HCT116 (cell line): ENCODE results near the gene SND1. TPM values are rescaled to one million over a fixed set of nuclear protein-coding genes. Genes with fewer than 3 reads are reported as not detected.

Experiments
- ATAC-seq: fragments of 200-7000 bp; cut with Tn5 transposase; 2 replicates; pipeline ENCODE4 v1.9.1; 2020; ENCODE audit warnings: mild to moderate bottlenecking, moderate library complexity
- BruUV-seq: library from RNA; stranded (reverse); fragments of 400-500 nt; replicated peaks from 2 replicates; lab custom pipeline; 2021; lab: Mats Ljungman, UMichigan
- CTCF ChIA-PET: fragments of 300-600 bp; sonication (Branson Sonifier 250); formaldehyde crosslinking; loops from one replicate; lab custom pipeline; 2021; ENCODE audit warnings: antibody characterized with exemption; lab: Charles Lee
- POLR2A ChIA-PET: fragments of 300-600, 350-600 bp; sonication (Branson Sonifier 250); formaldehyde crosslinking; loops from one replicate; lab custom pipeline; 2021; ENCODE audit warnings: antibody characterized with exemption; lab: Charles Lee
- RAD21 ChIA-PET, 2 experiments: fragments of 300-600 bp; sonication (Branson Sonifier 250); formaldehyde crosslinking; loops; one replicate each; lab custom pipeline; 2023; ENCODE audit warnings: low total read pairs in 2 of 2; ENCODE audit not compliant: uncharacterized antibody in 2 of 2, unreplicated experiment in 2 of 2, low non-redundant PET in 1 of 2; lab: Charles Lee
- DNase-seq: peaks from one replicate; pipeline ENCODE4 v3.0.0-alpha.2; 2010; ENCODE audit warnings: low read depth, low spot score
- H2AFZ ChIP-seq: fragments of 200-600 bp; shearing (Covaris generic), sonication (generic); 2 replicates; pipeline ENCODE4 v1.6.1; 2017; ENCODE audit warnings: low read depth, mixed run types, mixed read lengths, antibody characterized with exemption, low read length; ENCODE audit not compliant: poor library complexity, severe bottlenecking
- H3K27ac ChIP-seq: 2 replicates; pipeline ENCODE4 v1.5.1; 2012; ENCODE audit warnings: low read depth, low read length
- H3K27me3 ChIP-seq: fragments of 200-600 bp; sonication (generic); 2 replicates; pipeline ENCODE4 v1.6.1; 2016; ENCODE audit warnings: mixed run types, low read length, mixed read lengths; ENCODE audit not compliant: insufficient read depth
- H3K36me3 ChIP-seq, 2 experiments: fragments of 200-500 bp in 1 of 2; fragments of 200-600 bp in 1 of 2; sonication (Bioruptor generic) in 1 of 2; sonication (generic) in 1 of 2; 2 replicates each; pipeline versions ENCODE4 v1.5.1 to v1.6.1; 2014 to 2016; ENCODE audit warnings: low read length in 2 of 2, inconsistent platforms in 1 of 2, mixed read lengths in 1 of 2, mixed run types in 1 of 2; ENCODE audit not compliant: insufficient read depth in 2 of 2, control insufficient read depth in 1 of 2
- H3K4me1 ChIP-seq, 2 experiments: fragments of 200-600 bp in 1 of 2; sonication (generic) in 1 of 2; 2 replicates each; pipeline versions ENCODE4 v1.5.1 to v1.6.1; 2012 to 2017; ENCODE audit warnings: low read length in 2 of 2, inconsistent platforms in 1 of 2, mild to moderate bottlenecking in 1 of 2, mixed read lengths in 1 of 2, mixed run types in 1 of 2, moderate library complexity in 1 of 2; ENCODE audit not compliant: insufficient read depth in 2 of 2, control insufficient read depth in 1 of 2
- H3K4me2 ChIP-seq: fragments of 200-600 bp; sonication (generic); 2 replicates; pipeline ENCODE4 v1.6.1; 2017; ENCODE audit warnings: mixed run types, low read length, mixed read lengths
- H3K4me3 ChIP-seq, 2 experiments: fragments of 200-600 bp in 1 of 2; sonication (generic) in 1 of 2; replicated peaks in 1 of 2; 2 replicates each; pipeline ENCODE4 v1.5.1; 2011 to 2016; ENCODE audit warnings: low read length in 2 of 2, control low read depth in 1 of 2, low read depth in 1 of 2, mild to moderate bottlenecking in 1 of 2, mixed read lengths in 1 of 2, mixed run types in 1 of 2
- H3K79me2 ChIP-seq: fragments of 200-600 bp; sonication (generic); 2 replicates; pipeline ENCODE4 v1.6.1; 2017; ENCODE audit warnings: mild to moderate bottlenecking, mixed run types, low read length, moderate library complexity, mixed read lengths; ENCODE audit not compliant: insufficient read depth
- H3K9ac ChIP-seq: fragments of 200-600 bp; sonication (generic); 2 replicates; pipeline ENCODE4 v1.6.1; 2016; ENCODE audit warnings: low read length, mixed read lengths
- H3K9me2 ChIP-seq: fragments of 200-600 bp; sonication (generic), shearing (Covaris generic); 2 replicates; pipeline ENCODE4 v1.6.1; 2017; ENCODE audit warnings: mixed run types, mild to moderate bottlenecking, moderate library complexity; ENCODE audit not compliant: insufficient read depth
- H3K9me3 ChIP-seq, 2 experiments: fragments of 200-500 bp in 1 of 2; fragments of 200-600 bp in 1 of 2; sonication (Bioruptor generic) in 1 of 2; sonication (generic) in 1 of 2; 2 replicates each; pipeline ENCODE4 v1.6.1; 2014 to 2017; ENCODE audit warnings: low read length in 2 of 2, mixed read lengths in 2 of 2, inconsistent platforms in 1 of 2, low read depth in 1 of 2, mild to moderate bottlenecking in 1 of 2, mixed run types in 1 of 2, moderate library complexity in 1 of 2; ENCODE audit not compliant: control insufficient read depth in 1 of 2, insufficient read depth in 1 of 2
- H4K20me1 ChIP-seq: fragments of 200-600 bp; sonication (generic), shearing (Covaris generic); 2 replicates; pipeline ENCODE4 v1.6.1; 2017; ENCODE audit warnings: mixed run types, mild to moderate bottlenecking, moderate library complexity; ENCODE audit not compliant: insufficient read depth
- ELF1 ChIP-seq: IDR thresholded peaks from 2 replicates; pipeline ENCODE4 v1.6.1; 2012; ENCODE audit warnings: low read depth, borderline replicate concordance
- FOSL1 ChIP-seq: IDR thresholded peaks from 2 replicates; pipeline ENCODE4 v1.6.1; 2012; ENCODE audit warnings: low read depth
- JUND ChIP-seq: IDR thresholded peaks from 2 replicates; pipeline ENCODE4 v1.6.1; 2012
- POLR2A ChIP-seq: IDR thresholded peaks from 2 replicates; pipeline ENCODE4 v1.7.0; 2011; ENCODE audit warnings: borderline replicate concordance; ENCODE audit not compliant: insufficient read depth, insufficient read length; ENCODE audit errors: extremely low read depth
- POLR2AphosphoS5 ChIP-seq: IDR thresholded peaks from 2 replicates; pipeline ENCODE4 v1.6.1; 2011; ENCODE audit warnings: mild to moderate bottlenecking, low read depth, low read length, moderate library complexity
- RAD21 ChIP-seq: IDR thresholded peaks from 2 replicates; pipeline ENCODE4 v1.6.1; 2012; ENCODE audit warnings: low read depth, mild to moderate bottlenecking
- SRF ChIP-seq: IDR thresholded peaks from 2 replicates; pipeline ENCODE4 v1.6.1; 2012; ENCODE audit warnings: low read depth
- TCF7L2 ChIP-seq: IDR thresholded peaks from 2 replicates; pipeline ENCODE4 v1.7.0; 2011; ENCODE audit warnings: borderline replicate concordance, inconsistent platforms; ENCODE audit not compliant: insufficient read depth, insufficient read length; ENCODE audit errors: extremely low read depth
- YY1 ChIP-seq: IDR thresholded peaks from 2 replicates; pipeline ENCODE4 v1.6.1; 2011; ENCODE audit warnings: low read length, low read depth, moderate library complexity, mild to moderate bottlenecking; ENCODE audit not compliant: insufficient replicate concordance; ENCODE audit errors: extremely low read depth
- intact Hi-C: fragments of 100-400 bp; cut with micrococcal nuclease; formaldehyde crosslinking; loops from 2 replicates; pipeline ENCODE4 v1.10.0; 2022
- total RNA-seq: library from RNA; stranded (reverse); gene quantifications from one replicate; pipeline ENCODE4 v1.2.1, GENCODE V29; 2021; ENCODE audit not compliant: unreplicated experiment
- TF ChIP-seq, protein P1 (sequence below), 3 experiments: fragments of 200-600 bp in 1 of 3; sonication (generic) in 1 of 3; IDR thresholded peaks in 2 of 3; conservative IDR thresholded peaks in 1 of 3; 2 replicates each; pipeline ENCODE4 v1.5.1; 2012 to 2017; ENCODE audit warnings: low read depth in 2 of 3, low read length in 2 of 3, antibody characterized with exemption in 1 of 3, borderline replicate concordance in 1 of 3, control low read depth in 1 of 3, mild to moderate bottlenecking in 1 of 3, mixed read lengths in 1 of 3, mixed run types in 1 of 3, moderate library complexity in 1 of 3; ENCODE audit not compliant: insufficient read depth in 1 of 3
- TF ChIP-seq, protein P2 (sequence below): IDR thresholded peaks from 2 replicates; pipeline ENCODE4 v1.6.1; 2012; ENCODE audit warnings: low read depth
- TF ChIP-seq, protein P3 (sequence below): IDR thresholded peaks from 2 replicates; pipeline ENCODE4 v1.6.1; 2012
- TF ChIP-seq, protein P4 (sequence below): IDR thresholded peaks from 2 replicates; pipeline ENCODE4 v1.6.1; 2012

Gene SND1
- total RNA-seq, 1 experiment from 2014 or later: 169 TPM

DNA sequence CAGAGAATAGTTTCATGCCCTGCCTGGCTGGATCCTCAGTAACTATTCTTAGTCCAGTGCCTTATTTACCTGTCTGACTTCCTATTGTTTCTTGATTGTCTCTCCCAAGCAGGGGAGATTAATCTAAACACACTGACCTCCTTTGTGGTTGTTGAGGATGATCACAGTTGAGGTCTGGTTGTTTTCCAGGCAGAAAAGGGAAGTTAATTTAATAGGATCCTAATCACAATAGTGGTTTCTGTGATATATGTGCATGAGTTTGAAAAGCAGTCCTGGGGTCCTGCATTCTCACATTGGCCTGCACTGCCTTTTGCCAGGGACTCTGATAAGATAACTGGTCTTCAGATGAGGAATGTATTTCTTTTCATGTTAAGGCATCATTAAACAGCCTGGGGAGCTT lies 130.1 kb downstream of the SND1 start (continued):
- TF ChIP-seq ELF1 (no peak), JUND (no peak), RAD21 (no peak)

DNA sequence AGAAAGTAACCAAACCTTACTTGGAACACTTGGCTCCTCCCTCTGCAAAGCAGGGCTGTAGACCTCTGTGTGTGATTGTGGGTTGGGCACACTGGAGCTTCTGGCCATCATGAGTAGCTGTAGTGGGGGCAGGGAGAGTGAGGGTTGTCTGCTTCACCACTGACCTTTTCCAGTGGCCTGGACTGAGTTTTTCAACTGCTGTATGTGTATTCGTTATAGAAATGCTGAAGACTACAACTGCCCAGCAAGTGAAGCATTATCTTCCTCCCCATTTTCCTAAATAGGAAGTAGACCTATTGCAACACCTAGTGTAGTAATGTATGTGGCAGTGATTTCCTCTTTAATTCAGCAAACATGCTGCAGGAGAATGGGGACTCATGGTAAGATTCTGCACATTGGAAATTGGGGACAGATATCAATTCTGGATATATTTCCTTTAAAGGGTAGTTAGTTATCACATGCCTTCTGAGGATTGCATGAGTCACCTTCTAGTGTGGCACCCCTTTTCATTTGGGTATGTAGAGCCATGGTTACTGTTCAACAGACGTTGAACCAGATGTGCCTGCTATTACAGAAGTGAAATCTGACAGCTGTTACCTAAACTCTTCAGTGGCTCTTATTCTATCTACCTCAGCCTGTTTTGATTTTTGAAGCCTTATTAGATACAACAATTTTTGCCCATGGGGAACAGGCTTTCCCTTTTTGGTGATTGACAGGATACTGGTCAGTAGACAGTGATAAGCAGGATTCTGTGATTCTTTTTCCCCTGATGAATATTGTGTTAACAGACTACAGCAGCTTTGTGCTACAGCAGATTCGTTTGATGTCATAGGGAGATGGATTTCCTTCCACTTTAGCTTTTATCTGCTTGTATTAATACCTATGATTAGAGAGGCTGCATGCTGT lies 130.9 kb downstream of the SND1 start:
- ChIA-PET POLR2A (no interaction called here), CTCF (no interaction called here), RAD21 (no interaction called here)
- no peak overlapping the region for H3K4me2 ChIP-seq
- no peak overlapping the region for H3K9ac ChIP-seq
- ATAC-seq: no peak
- no peaks in the 10 kb centered on the region for H3K9me3 ChIP-seq
- no peaks in the 10 kb centered on the region for H3K9me2 ChIP-seq
- no peak overlapping the region for H2AFZ ChIP-seq
- H4K20me1 ChIP-seq: peaks cover 32% of the 10 kb centered on the region; the same call in 1 of the 2 replicates
- H3K4me1 ChIP-seq: no peaks in the 10 kb centered on the region
- H3K27ac ChIP-seq: no peak overlapping the region
- DNase-seq: no peak
- no peaks in the 10 kb centered on the region for H3K36me3 ChIP-seq
- TF ChIP-seq POLR2A (no peak), POLR2AphosphoS5 (no peak), SRF (no peak), TCF7L2 (no peak), YY1 (no peak), FOSL1 (no peak)
- TF ChIP-seq, protein P1, sequence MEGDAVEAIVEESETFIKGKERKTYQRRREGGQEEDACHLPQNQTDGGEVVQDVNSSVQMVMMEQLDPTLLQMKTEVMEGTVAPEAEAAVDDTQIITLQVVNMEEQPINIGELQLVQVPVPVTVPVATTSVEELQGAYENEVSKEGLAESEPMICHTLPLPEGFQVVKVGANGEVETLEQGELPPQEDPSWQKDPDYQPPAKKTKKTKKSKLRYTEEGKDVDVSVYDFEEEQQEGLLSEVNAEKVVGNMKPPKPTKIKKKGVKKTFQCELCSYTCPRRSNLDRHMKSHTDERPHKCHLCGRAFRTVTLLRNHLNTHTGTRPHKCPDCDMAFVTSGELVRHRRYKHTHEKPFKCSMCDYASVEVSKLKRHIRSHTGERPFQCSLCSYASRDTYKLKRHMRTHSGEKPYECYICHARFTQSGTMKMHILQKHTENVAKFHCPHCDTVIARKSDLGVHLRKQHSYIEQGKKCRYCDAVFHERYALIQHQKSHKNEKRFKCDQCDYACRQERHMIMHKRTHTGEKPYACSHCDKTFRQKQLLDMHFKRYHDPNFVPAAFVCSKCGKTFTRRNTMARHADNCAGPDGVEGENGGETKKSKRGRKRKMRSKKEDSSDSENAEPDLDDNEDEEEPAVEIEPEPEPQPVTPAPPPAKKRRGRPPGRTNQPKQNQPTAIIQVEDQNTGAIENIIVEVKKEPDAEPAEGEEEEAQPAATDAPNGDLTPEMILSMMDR (IDR thresholded peaks at IDR 0.05 in 2 of 3, conservative IDR thresholded peaks at IDR 0.05 in 1 of 3; ENCODE audit: borderline replicate concordance in 1 of 3, insufficient read depth in 1 of 3, low read depth in 2 of 3, low read length in 2 of 3): no peak
- TF ChIP-seq, protein P2, sequence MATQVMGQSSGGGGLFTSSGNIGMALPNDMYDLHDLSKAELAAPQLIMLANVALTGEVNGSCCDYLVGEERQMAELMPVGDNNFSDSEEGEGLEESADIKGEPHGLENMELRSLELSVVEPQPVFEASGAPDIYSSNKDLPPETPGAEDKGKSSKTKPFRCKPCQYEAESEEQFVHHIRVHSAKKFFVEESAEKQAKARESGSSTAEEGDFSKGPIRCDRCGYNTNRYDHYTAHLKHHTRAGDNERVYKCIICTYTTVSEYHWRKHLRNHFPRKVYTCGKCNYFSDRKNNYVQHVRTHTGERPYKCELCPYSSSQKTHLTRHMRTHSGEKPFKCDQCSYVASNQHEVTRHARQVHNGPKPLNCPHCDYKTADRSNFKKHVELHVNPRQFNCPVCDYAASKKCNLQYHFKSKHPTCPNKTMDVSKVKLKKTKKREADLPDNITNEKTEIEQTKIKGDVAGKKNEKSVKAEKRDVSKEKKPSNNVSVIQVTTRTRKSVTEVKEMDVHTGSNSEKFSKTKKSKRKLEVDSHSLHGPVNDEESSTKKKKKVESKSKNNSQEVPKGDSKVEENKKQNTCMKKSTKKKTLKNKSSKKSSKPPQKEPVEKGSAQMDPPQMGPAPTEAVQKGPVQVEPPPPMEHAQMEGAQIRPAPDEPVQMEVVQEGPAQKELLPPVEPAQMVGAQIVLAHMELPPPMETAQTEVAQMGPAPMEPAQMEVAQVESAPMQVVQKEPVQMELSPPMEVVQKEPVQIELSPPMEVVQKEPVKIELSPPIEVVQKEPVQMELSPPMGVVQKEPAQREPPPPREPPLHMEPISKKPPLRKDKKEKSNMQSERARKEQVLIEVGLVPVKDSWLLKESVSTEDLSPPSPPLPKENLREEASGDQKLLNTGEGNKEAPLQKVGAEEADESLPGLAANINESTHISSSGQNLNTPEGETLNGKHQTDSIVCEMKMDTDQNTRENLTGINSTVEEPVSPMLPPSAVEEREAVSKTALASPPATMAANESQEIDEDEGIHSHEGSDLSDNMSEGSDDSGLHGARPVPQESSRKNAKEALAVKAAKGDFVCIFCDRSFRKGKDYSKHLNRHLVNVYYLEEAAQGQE: no peak
- TF ChIP-seq, protein P3, sequence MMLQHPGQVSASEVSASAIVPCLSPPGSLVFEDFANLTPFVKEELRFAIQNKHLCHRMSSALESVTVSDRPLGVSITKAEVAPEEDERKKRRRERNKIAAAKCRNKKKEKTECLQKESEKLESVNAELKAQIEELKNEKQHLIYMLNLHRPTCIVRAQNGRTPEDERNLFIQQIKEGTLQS: no peak
- TF ChIP-seq, protein P4, sequence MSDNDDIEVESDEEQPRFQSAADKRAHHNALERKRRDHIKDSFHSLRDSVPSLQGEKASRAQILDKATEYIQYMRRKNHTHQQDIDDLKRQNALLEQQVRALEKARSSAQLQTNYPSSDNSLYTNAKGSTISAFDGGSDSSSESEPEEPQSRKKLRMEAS: no peak
- BruUV-seq: no TSS peak
- peaks cover 92% of the 10 kb centered on the region for H3K79me2 ChIP-seq
- intact Hi-C loops: no loop called here
- H3K4me3 ChIP-seq: no peak overlapping the region
- H3K27me3 ChIP-seq: no peaks in the 10 kb centered on the region
